Stomach smooth muscle (tissue), 2 donors: Measurements from ENCODE around the gene ZDHHC11.

Experiments used
- H3K27ac ChIP-seq: one replicate; pipeline ENCODE4 v1.7.0; 2013; ENCODE audit warnings: mild to moderate bottlenecking, low read length, inconsistent platforms
- H3K27me3 ChIP-seq, 2 donors: one replicate each; pipeline ENCODE4 v1.7.0; 2013; ENCODE audit warnings: low read length in 2 of 2; ENCODE audit not compliant: insufficient read depth in 2 of 2, control insufficient read depth in 1 of 2
- H3K36me3 ChIP-seq, 2 donors: one replicate each; pipeline ENCODE4 v1.7.0; 2013; ENCODE audit warnings: low read length in 2 of 2; ENCODE audit not compliant: control insufficient read depth in 2 of 2, insufficient read depth in 2 of 2
- H3K4me1 ChIP-seq: one replicate; pipeline ENCODE4 v1.7.0; 2013; ENCODE audit warnings: low read length; ENCODE audit not compliant: control insufficient read depth, insufficient read depth
- H3K4me3 ChIP-seq, 2 donors: one replicate each; pipeline ENCODE4 v1.7.0; 2013; ENCODE audit warnings: low read length in 2 of 2
- H3K9ac ChIP-seq, 2 donors: one replicate each; pipeline ENCODE4 v1.7.0; 2013; ENCODE audit warnings: low read length in 2 of 2, mild to moderate bottlenecking in 1 of 2
- H3K9me3 ChIP-seq, 2 donors: one replicate each; pipeline ENCODE4 v1.7.0; 2013; ENCODE audit warnings: low read length in 2 of 2; ENCODE audit not compliant: control insufficient read depth in 2 of 2
- donor health status: healthy.
- donor health status: Pancreatic carcinoma.

ZDHHC11 gene

GRCh38 chr5:878125-878524 lies 27.3 kb upstream of the ZDHHC11 start:
- Histone ChIP-seq H3K27me3 (no peaks in the 10 kb centered on the region), H3K9me3 (no peaks in the 10 kb centered on the region), H3K27ac (no peak overlapping the region), H3K36me3 (peaks cover 45 to 49% of the 10 kb centered on the region in 2 donors), H3K9ac (no peak overlapping the region), H3K4me1 (no peaks in the 10 kb centered on the region), H3K4me3 (no peak overlapping the region)

- H3K4me1 ChIP-seq, result no peaks in the 10 kb centered on the region
- H3K4me3 ChIP-seq, result no peak overlapping the region
- H3K27ac ChIP-seq, result no peak overlapping the region
- H3K9ac ChIP-seq, result no peak overlapping the region
- H3K9me3 ChIP-seq, result no peaks in the 10 kb centered on the region
- H3K27me3 ChIP-seq, result no peaks in the 10 kb centered on the region
- peaks cover 44 to 47% of the 10 kb centered on the region in 2 donors for H3K36me3 ChIP-seq
Measured at GRCh38 chr5:876398-877365, 25.9 kb upstream of the ZDHHC11 start.

GRCh38 chr5:875931-876330 lies 25.1 kb upstream of the ZDHHC11 start:
- peaks cover 44 to 46% of the 10 kb centered on the region in 2 donors for H3K36me3 ChIP-seq
- no peak overlapping the region for H3K4me3 ChIP-seq
- H3K27ac ChIP-seq, result no peak overlapping the region
- no peaks in the 10 kb centered on the region for H3K4me1 ChIP-seq
- no peak overlapping the region for H3K9ac ChIP-seq
- no peaks in the 10 kb centered on the region for H3K9me3 ChIP-seq
- no peaks in the 10 kb centered on the region for H3K27me3 ChIP-seq

- Histone ChIP-seq H3K27ac (no peak overlapping the region), H3K4me3 (no peak overlapping the region), H3K27me3 (no peaks in the 10 kb centered on the region), H3K9me3 (no peaks in the 10 kb centered on the region), H3K36me3 (peaks cover 66 to 68% of the 10 kb centered on the region in 2 donors), H3K9ac (no peak overlapping the region), H3K4me1 (no peaks in the 10 kb centered on the region)
Measured at GRCh38 chr5:873328-873727, 22.5 kb upstream of the ZDHHC11 start.

GRCh38 chr5:872301-872700 lies 21.5 kb upstream of the ZDHHC11 start:
- Histone ChIP-seq H3K27me3 (no peaks in the 10 kb centered on the region), H3K4me3 (no peak overlapping the region), H3K36me3 (peaks cover 61 to 68% of the 10 kb centered on the region in 2 donors), H3K4me1 (no peaks in the 10 kb centered on the region), H3K9ac (no peak overlapping the region), H3K9me3 (no peaks in the 10 kb centered on the region), H3K27ac (no peak overlapping the region)

- Histone ChIP-seq H3K4me1 (no peaks in the 10 kb centered on the region), H3K4me3 (no peak overlapping the region), H3K27me3 (no peaks in the 10 kb centered on the region), H3K9me3 (no peaks in the 10 kb centered on the region), H3K9ac (no peak overlapping the region), H3K27ac (no peak overlapping the region), H3K36me3 (peaks cover 59 to 65% of the 10 kb centered on the region in 2 donors)
Measured at GRCh38 chr5:871596-872298, 21.0 kb upstream of the ZDHHC11 start.

GRCh38 chr5:870956-871355 lies 20.2 kb upstream of the ZDHHC11 start:
- no peak overlapping the region for H3K4me3 ChIP-seq
- H3K27ac ChIP-seq, result no peak overlapping the region
- no peaks in the 10 kb centered on the region for H3K27me3 ChIP-seq
- H3K9me3 ChIP-seq, result no peaks in the 10 kb centered on the region
- peaks cover 62 to 67% of the 10 kb centered on the region in 2 donors for H3K36me3 ChIP-seq
- H3K9ac ChIP-seq, result no peak overlapping the region
- no peaks in the 10 kb centered on the region for H3K4me1 ChIP-seq

GRCh38 chr5:868428-869135 lies 17.8 kb upstream of the ZDHHC11 start:
- Histone ChIP-seq H3K27me3 (no peaks in the 10 kb centered on the region), H3K36me3 (peaks cover 57 to 74% of the 10 kb centered on the region in 2 donors)

GRCh38 chr5:867300-867870 lies 16.6 kb upstream of the ZDHHC11 start:
- Histone ChIP-seq H3K4me1 (peaks cover 3% of the 10 kb centered on the region), H3K9me3 (no peaks in the 10 kb centered on the region), H3K36me3 (peaks cover 62 to 80% of the 10 kb centered on the region in 2 donors), H3K4me3 (no peak overlapping the region), H3K27me3 (no peaks in the 10 kb centered on the region), H3K27ac (no peak overlapping the region), H3K9ac (no peak overlapping the region)

More at GRCh38 chr5:868428-869135, 17.8 kb upstream of the ZDHHC11 start:
- no peak overlapping the region for H3K4me3 ChIP-seq
- H3K27ac ChIP-seq, result no peak overlapping the region
- H3K4me1 ChIP-seq, result peaks cover 3% of the 10 kb centered on the region
- no peaks in the 10 kb centered on the region for H3K9me3 ChIP-seq
- H3K9ac ChIP-seq, result no peak overlapping the region

GRCh38 chr5:865771-866170 lies 15.0 kb upstream of the ZDHHC11 start:
- no peaks in the 10 kb centered on the region for H3K27me3 ChIP-seq
- H3K9me3 ChIP-seq, result no peaks in the 10 kb centered on the region
- H3K4me1 ChIP-seq, result peaks cover 3% of the 10 kb centered on the region
- no peak overlapping the region for H3K27ac ChIP-seq
- no peak overlapping the region for H3K4me3 ChIP-seq
- no peak overlapping the region for H3K9ac ChIP-seq
- H3K36me3 ChIP-seq, result peaks cover 47 to 65% of the 10 kb centered on the region in 2 donors
